HepG2 (cell line): ENCODE results near the gene BAHCC1. TPM values are rescaled to one million over a fixed set of nuclear protein-coding genes. Genes with fewer than 3 reads are reported as not detected.

Experiments used
- AGO2 ChIP-seq: fragments of 200-400 bp; formaldehyde crosslinking; optimal IDR thresholded peaks from 2 replicates; pipeline ENCODE3; 2017; ENCODE audit warnings: mild to moderate bottlenecking, low read depth, low read length, moderate library complexity
- ASH2L ChIP-seq: fragments of 300-600, 200-600 bp; sonication (generic); IDR thresholded peaks from 2 replicates; pipeline ENCODE4 v1.7.0; 2017; ENCODE audit warnings: low read depth, mild to moderate bottlenecking, moderate library complexity, mixed read lengths, low read length; ENCODE audit not compliant: insufficient read length
- CEBPB ChIP-seq: IDR thresholded peaks from 2 replicates; pipeline ENCODE4 v1.6.1; 2011; ENCODE audit warnings: low read depth, low read length, improper control_type of control experiment, borderline replicate concordance
- CREM ChIP-seq, 2 experiments: sonication (generic) in 1 of 2; formaldehyde crosslinking in 1 of 2; IDR thresholded peaks; 2 replicates each; pipeline versions ENCODE4 v1.4.0 to v1.6.1; 2016 to 2020; ENCODE audit warnings: antibody characterized with exemption in 1 of 2, mild to moderate bottlenecking in 1 of 2, missing genetic modification reagents in 1 of 2
- EHMT2 ChIP-seq: fragments of 200-600 bp; sonication (generic); IDR thresholded peaks from 2 replicates; pipeline ENCODE4 v1.7.0; 2017; ENCODE audit warnings: antibody characterized with exemption, low read depth, low read length, borderline replicate concordance
- NFIC ChIP-seq: IDR thresholded peaks from 2 replicates; pipeline ENCODE4 v1.6.1; 2012; ENCODE audit warnings: mild to moderate bottlenecking, low read length, inconsistent platforms
- POLR2A ChIP-seq, 2 experiments: IDR thresholded peaks; 2 replicates each; pipeline ENCODE4 v1.6.1; 2011; ENCODE audit warnings: low read depth in 2 of 2, low read length in 2 of 2, mild to moderate bottlenecking in 1 of 2, moderate library complexity in 1 of 2; ENCODE audit not compliant: insufficient read depth in 1 of 2
- RBFOX2 ChIP-seq: fragments of 200-400 bp; formaldehyde crosslinking; IDR thresholded peaks from 2 replicates; pipeline ENCODE4 v1.6.1; 2017; ENCODE audit warnings: low read depth, mild to moderate bottlenecking, low read length
- REPIN1 ChIP-seq: sonication (generic); formaldehyde crosslinking; IDR thresholded peaks from 2 replicates; pipeline ENCODE4 v1.8.0; 2022; ENCODE audit warnings: missing genetic modification reagents, low read depth, mild to moderate bottlenecking, borderline replicate concordance
- RFX3 ChIP-seq: IDR thresholded peaks from 2 replicates; pipeline ENCODE4 v1.6.1; 2016; ENCODE audit warnings: missing biosample characterization, missing genetic modification reagents
- SAP130 ChIP-seq: IDR thresholded peaks from 2 replicates; pipeline ENCODE4 v1.6.1; 2016; ENCODE audit warnings: low read depth
- SOX13 ChIP-seq, 3 experiments: fragments of 450-650 bp in 1 of 3; sonication (generic) in 1 of 3; formaldehyde crosslinking in 1 of 3; IDR thresholded peaks in 2 of 3; conservative IDR thresholded peaks in 1 of 3; 2 replicates each; pipeline versions ENCODE4 v1.5.0 to v1.6.1; 2016 to 2020; ENCODE audit warnings: antibody characterized with exemption in 1 of 3, mild to moderate bottlenecking in 1 of 3, missing compliant biosample characterization in 1 of 3, missing genetic modification reagents in 1 of 3, moderate library complexity in 1 of 3
- TARDBP ChIP-seq: sonication (generic); formaldehyde crosslinking; IDR thresholded peaks from 2 replicates; pipeline ENCODE4 v1.8.0; 2022; ENCODE audit warnings: mild to moderate bottlenecking, missing genetic modification reagents
- TMF1 ChIP-seq: sonication (generic); formaldehyde crosslinking; IDR thresholded peaks from 2 replicates; pipeline ENCODE4 v1.8.1; 2022; ENCODE audit warnings: low read depth, missing genetic modification reagents
- ZFX ChIP-seq: sonication (generic); formaldehyde crosslinking; IDR thresholded peaks from 2 replicates; pipeline ENCODE4 v1.4.0; 2020; ENCODE audit warnings: mild to moderate bottlenecking, low read depth, missing genetic modification reagents, moderate library complexity
- ZNF350 ChIP-seq: sonication (generic); formaldehyde crosslinking; IDR thresholded peaks from 2 replicates; pipeline ENCODE4 v1.4.0; 2020; ENCODE audit warnings: mild to moderate bottlenecking, low read depth, missing genetic modification reagents, borderline replicate concordance
- ZNF441 ChIP-seq: sonication (generic); formaldehyde crosslinking; IDR thresholded peaks from 2 replicates; pipeline ENCODE4 v1.7.0; 2021; ENCODE audit warnings: missing genetic modification reagents, borderline replicate concordance
- polyA plus RNA-seq, 8 experiments: library from polyadenylated mRNA; depleted of rRNA in 3 of 8; stranded (reverse) in 7 of 8; unstranded in 1 of 8; fragments of >200 nt; fragmentation: Illumina TruSeq in 4 of 8; extraction: Trizol in 4 of 8; gene quantifications; 2 replicates each; pipeline versions ENCODE4 v1.2.1 to v1.2.3, GENCODE V29; 2011 to 2016; ENCODE audit warnings: low read depth in 4 of 8, missing spikeins in 1 of 8, mixed read lengths in 1 of 8; ENCODE audit not compliant: insufficient read depth in 1 of 8
- total RNA-seq, 5 experiments: library from RNA; depleted of rRNA; stranded (reverse); fragments of >200 nt; fragmentation: Illumina TruSeq; extraction: Trizol; gene quantifications; 2 replicates each; pipeline ENCODE4 v1.2.3, GENCODE V29; 2016; ENCODE audit warnings: low read depth in 1 of 5
- TF ChIP-seq, protein P1 (sequence below): sonication (generic); formaldehyde crosslinking; IDR thresholded peaks from 2 replicates; pipeline ENCODE4 v1.5.1; 2020; ENCODE audit warnings: missing genetic modification reagents, mild to moderate bottlenecking, borderline replicate concordance
- TF ChIP-seq, protein P2 (sequence below): sonication (generic); formaldehyde crosslinking; IDR thresholded peaks from 2 replicates; pipeline ENCODE4 v1.4.0; 2020; ENCODE audit warnings: missing genetic modification reagents, low read depth, mild to moderate bottlenecking, borderline replicate concordance
- TF ChIP-seq, protein P3 (sequence below): sonication (generic); formaldehyde crosslinking; IDR thresholded peaks from 2 replicates; pipeline ENCODE4 v1.4.0; 2020; ENCODE audit warnings: mild to moderate bottlenecking, missing genetic modification reagents, borderline replicate concordance
- TF ChIP-seq, protein P4 (sequence below): sonication (generic); formaldehyde crosslinking; IDR thresholded peaks from 2 replicates; pipeline ENCODE4 v1.8.0; 2022; ENCODE audit warnings: low read depth, missing genetic modification reagents

Gene BAHCC1
- total and polyA plus RNA-seq, 2 of the 13 experiments (the other 11 are each of a cell fraction or from before 2014, with no cell fraction given) = 1.4 to 1.7 TPM

DNA sequence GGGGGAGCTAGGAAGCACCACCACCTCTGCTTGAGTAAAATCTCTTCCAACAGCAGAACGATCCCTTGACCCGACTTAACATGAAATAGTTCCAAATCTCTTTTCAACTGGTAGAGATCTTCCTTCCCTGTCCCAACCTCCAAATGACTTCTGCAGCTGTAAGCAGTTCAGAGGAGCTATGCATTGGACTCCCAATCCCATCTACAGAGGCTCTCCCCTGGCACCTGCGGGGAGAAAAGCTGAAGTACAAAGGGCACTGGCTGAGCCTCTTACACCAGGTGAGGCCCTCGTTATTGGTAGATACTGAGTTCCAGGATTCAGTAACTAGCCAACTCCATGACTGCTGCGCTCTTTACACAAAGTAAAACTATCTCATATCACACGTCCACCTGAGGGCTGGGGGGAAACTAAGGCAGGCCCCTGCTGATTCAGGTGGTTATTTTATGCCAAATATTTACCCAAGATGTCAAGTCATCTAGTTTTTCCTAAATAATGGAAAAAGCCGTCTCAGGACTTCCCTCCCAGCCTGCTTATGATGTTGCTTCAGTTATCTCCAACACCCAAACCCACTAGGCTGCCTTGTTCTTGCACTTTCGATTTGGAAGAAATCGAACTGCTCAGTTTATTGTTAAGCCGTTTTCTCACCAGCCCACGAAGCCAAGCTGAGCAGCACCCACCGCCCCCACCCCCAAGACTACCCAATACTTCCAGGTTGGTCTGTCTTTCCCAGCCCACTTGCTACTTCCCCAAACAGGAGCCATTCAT is 114.1 kb downstream of the BAHCC1 start (continued):
- TF ChIP-seq, protein P1, sequence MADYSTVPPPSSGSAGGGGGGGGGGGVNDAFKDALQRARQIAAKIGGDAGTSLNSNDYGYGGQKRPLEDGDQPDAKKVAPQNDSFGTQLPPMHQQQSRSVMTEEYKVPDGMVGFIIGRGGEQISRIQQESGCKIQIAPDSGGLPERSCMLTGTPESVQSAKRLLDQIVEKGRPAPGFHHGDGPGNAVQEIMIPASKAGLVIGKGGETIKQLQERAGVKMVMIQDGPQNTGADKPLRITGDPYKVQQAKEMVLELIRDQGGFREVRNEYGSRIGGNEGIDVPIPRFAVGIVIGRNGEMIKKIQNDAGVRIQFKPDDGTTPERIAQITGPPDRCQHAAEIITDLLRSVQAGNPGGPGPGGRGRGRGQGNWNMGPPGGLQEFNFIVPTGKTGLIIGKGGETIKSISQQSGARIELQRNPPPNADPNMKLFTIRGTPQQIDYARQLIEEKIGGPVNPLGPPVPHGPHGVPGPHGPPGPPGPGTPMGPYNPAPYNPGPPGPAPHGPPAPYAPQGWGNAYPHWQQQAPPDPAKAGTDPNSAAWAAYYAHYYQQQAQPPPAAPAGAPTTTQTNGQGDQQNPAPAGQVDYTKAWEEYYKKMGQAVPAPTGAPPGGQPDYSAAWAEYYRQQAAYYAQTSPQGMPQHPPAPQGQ (CRISPR knock-in tag) = no peak
- TF ChIP-seq, protein P2, sequence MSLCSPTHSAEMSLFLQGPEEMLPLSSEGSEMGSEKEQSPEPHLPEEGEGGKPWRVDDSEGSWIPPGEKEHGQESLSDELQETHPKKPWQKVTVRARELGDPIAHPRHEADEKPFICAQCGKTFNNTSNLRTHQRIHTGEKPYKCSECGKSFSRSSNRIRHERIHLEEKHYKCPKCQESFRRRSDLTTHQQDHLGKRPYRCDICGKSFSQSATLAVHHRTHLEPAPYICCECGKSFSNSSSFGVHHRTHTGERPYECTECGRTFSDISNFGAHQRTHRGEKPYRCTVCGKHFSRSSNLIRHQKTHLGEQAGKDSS (CRISPR knock-in tag) = 0 out of 2 replicates have a peak, but pooled peaks have one; percentile 70
- 0 out of 2 replicates have a peak, but pooled peaks have one; percentile 15 for TF ChIP-seq ZNF441 (CRISPR knock-in tag)
- TF ChIP-seq TARDBP (CRISPR knock-in tag) = peak; percentile 27; the same call in 1 of the 2 replicates
- peak; percentile 69; the same call in 1 of the 2 replicates for TF ChIP-seq RBFOX2
- peak; percentile 37; the same call in 1 of the 2 replicates for TF ChIP-seq ZFX
- TF ChIP-seq TMF1 = 0 out of 2 replicates have a peak, but pooled peaks have one; percentile 44
- 0 out of 2 replicates have a peak, but pooled peaks have one; percentile 36 for TF ChIP-seq NFIC
- peak; percentile 25; the same call in 1 of the 2 replicates for TF ChIP-seq SAP130
- no peak for TF ChIP-seq ASH2L
- TF ChIP-seq AGO2 = peak; percentile 28
- TF ChIP-seq REPIN1 (CRISPR knock-in tag) = peak; percentile 26; the same call in 1 of the 2 replicates
- no peak for TF ChIP-seq RFX3 (CRISPR knock-in tag)
- peak; percentile 33; the same call in 1 of the 2 replicates for TF ChIP-seq ZNF350
- TF ChIP-seq, protein P3, sequence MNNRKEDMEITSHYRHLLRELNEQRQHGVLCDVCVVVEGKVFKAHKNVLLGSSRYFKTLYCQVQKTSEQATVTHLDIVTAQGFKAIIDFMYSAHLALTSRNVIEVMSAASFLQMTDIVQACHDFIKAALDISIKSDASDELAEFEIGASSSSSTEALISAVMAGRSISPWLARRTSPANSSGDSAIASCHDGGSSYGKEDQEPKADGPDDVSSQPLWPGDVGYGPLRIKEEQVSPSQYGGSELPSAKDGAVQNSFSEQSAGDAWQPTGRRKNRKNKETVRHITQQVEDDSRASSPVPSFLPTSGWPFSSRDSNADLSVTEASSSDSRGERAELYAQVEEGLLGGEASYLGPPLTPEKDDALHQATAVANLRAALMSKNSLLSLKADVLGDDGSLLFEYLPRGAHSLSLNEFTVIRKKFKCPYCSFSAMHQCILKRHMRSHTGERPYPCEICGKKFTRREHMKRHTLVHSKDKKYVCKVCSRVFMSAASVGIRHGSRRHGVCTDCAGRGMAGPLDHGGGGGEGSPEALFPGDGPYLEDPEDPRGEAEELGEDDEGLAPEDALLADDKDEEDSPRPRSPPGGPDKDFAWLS (CRISPR knock-in tag) = no peak
- peak; percentile 58 to 59; a peak in 3 of 4 replicates for TF ChIP-seq POLR2A (IDR thresholded peaks at IDR 0.05; ENCODE audit: insufficient read depth in 1 of 2, low read depth in 2 of 2, low read length in 2 of 2)
- TF ChIP-seq, protein P4, sequence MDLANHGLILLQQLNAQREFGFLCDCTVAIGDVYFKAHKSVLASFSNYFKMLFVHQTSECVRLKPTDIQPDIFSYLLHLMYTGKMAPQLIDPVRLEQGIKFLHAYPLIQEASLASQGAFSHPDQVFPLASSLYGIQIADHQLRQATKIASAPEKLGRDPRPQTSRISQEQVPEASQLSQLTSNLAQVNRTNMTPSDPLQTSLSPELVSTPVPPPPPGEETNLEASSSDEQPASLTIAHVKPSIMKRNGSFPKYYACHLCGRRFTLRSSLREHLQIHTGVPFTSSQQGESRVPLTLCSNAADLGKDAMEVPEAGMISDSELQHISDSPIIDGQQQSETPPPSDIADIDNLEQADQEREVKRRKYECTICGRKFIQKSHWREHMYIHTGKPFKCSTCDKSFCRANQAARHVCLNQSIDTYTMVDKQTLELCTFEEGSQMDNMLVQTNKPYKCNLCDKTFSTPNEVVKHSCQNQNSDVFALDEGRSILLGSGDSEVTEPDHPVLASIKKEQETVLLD (CRISPR knock-in tag) = 0 out of 2 replicates have a peak, but pooled peaks have one; percentile 25
- no peak for TF ChIP-seq CEBPB
- TF ChIP-seq CREM (IDR thresholded peaks at IDR 0.05) = 0 out of 2 replicates have a peak, but pooled peaks have one; percentile 15
- TF ChIP-seq CREM (CRISPR knock-in tag; IDR thresholded peaks at IDR 0.05) = no peak
- no peak for TF ChIP-seq EHMT2
- TF ChIP-seq SOX13 (IDR thresholded peaks at IDR 0.05) = 0 out of 2 replicates have a peak, but pooled peaks have one; percentile 12
- no peak; a peak in 1 of 4 replicates for TF ChIP-seq SOX13 (CRISPR knock-in tag; conservative IDR thresholded peaks at IDR 0.05 in 1 of 2, IDR thresholded peaks at IDR 0.05 in 1 of 2)
